ENCODE results near the gene ASTN2.

- TF ChIP-seq CTCF (IDR thresholded peaks at IDR 0.05) (no peak), POLR2A (IDR thresholded peaks at IDR 0.05) (no peak)
Measured at GRCh38 chr9:116713271-116713670, 701.6 kb downstream of the ASTN2 start.
